ENCODE measurements around the gene PRPSAP2.
"Not testable (repeated sequence)": the region's sequence is repeated elsewhere in the genome, so short reads cannot be mapped to it uniquely, and the experiment has no call there.

The PRPSAP2 gene

GRCh38 chr17:18821430-18821829 lies 36.5 kb upstream of the PRPSAP2 start:
- H3K9ac ChIP-seq (ENCODE audit: low read depth, low read length, poor library complexity); H3K79me1 ChIP-seq (ENCODE audit: low read depth, low read length); H3K18ac ChIP-seq (ENCODE audit: low read length); H2AK5ac ChIP-seq (ENCODE audit: low read depth, low read length); H3K27ac ChIP-seq (replicated peaks; ENCODE audit: low read length); H4K91ac ChIP-seq (ENCODE audit: low read depth, low read length, poor library complexity); H2BK5ac ChIP-seq (ENCODE audit: low read length); H2BK12ac ChIP-seq (ENCODE audit: low read length); H3K14ac ChIP-seq (ENCODE audit: low read length); H3K4me1 ChIP-seq (ENCODE audit: control insufficient read depth in 2 of 2, insufficient read depth in 1 of 2, low read depth in 1 of 2, low read length in 2 of 2); H3K4ac ChIP-seq (ENCODE audit: low read length); H3K27me3 ChIP-seq (ENCODE audit: control insufficient read depth in 3 of 3, insufficient read depth in 3 of 3, low read depth in 1 of 3, low read length in 3 of 3); H3K9me3 ChIP-seq (replicated peaks in 1 of 2; ENCODE audit: control insufficient read depth in 2 of 2, insufficient read depth in 1 of 2, low read depth in 1 of 2, low read length in 2 of 2); H3K36me3 ChIP-seq (replicated peaks in 1 of 2; ENCODE audit: control insufficient read depth in 2 of 2, insufficient read depth in 2 of 2, low read length in 2 of 2); H3K23ac ChIP-seq (ENCODE audit: low read depth, low read length, poor library complexity); H3K4me2 ChIP-seq (ENCODE audit: insufficient read depth, low read length, poor library complexity, severe bottlenecking); H2BK120ac ChIP-seq (ENCODE audit: low read depth, low read length); H2AFZ ChIP-seq (ENCODE audit: low read length); H4K8ac ChIP-seq (ENCODE audit: low read depth, low read length); H2BK15ac ChIP-seq (ENCODE audit: low read length); DNase-seq (ENCODE audit: low spot score); H3K4me3 ChIP-seq (ENCODE audit: low read length in 2 of 2): not testable (repeated sequence)
- no CpG with 5 or more reads among the region's 3 CpGs for WGBS, 2 donors (ENCODE audit: extremely low coverage in 2 of 2, insufficient read length in 2 of 2, insufficient replicate concordance in 1 of 2)

- H2BK5ac ChIP-seq (ENCODE audit: low read length); H2AK5ac ChIP-seq (ENCODE audit: low read depth, low read length); H3K9ac ChIP-seq (ENCODE audit: low read depth, low read length, poor library complexity); H3K23ac ChIP-seq (ENCODE audit: low read depth, low read length, poor library complexity); H2BK120ac ChIP-seq (ENCODE audit: low read depth, low read length); H3K27me3 ChIP-seq (ENCODE audit: control insufficient read depth in 3 of 3, insufficient read depth in 3 of 3, low read depth in 1 of 3, low read length in 3 of 3); H3K36me3 ChIP-seq (replicated peaks in 1 of 2; ENCODE audit: control insufficient read depth in 2 of 2, insufficient read depth in 2 of 2, low read length in 2 of 2); H3K4me2 ChIP-seq (ENCODE audit: insufficient read depth, low read length, poor library complexity, severe bottlenecking); H3K18ac ChIP-seq (ENCODE audit: low read length); H2AFZ ChIP-seq (ENCODE audit: low read length); H3K4me1 ChIP-seq (ENCODE audit: control insufficient read depth in 2 of 2, insufficient read depth in 1 of 2, low read depth in 1 of 2, low read length in 2 of 2); H3K79me1 ChIP-seq (ENCODE audit: low read depth, low read length); H3K27ac ChIP-seq (replicated peaks; ENCODE audit: low read length); H3K4me3 ChIP-seq (ENCODE audit: low read length in 2 of 2); H3K4ac ChIP-seq (ENCODE audit: low read length); H2BK15ac ChIP-seq (ENCODE audit: low read length); H3K14ac ChIP-seq (ENCODE audit: low read length); H4K8ac ChIP-seq (ENCODE audit: low read depth, low read length); H2BK12ac ChIP-seq (ENCODE audit: low read length); DNase-seq (ENCODE audit: low spot score); H3K9me3 ChIP-seq (replicated peaks in 1 of 2; ENCODE audit: control insufficient read depth in 2 of 2, insufficient read depth in 1 of 2, low read depth in 1 of 2, low read length in 2 of 2); H4K91ac ChIP-seq (ENCODE audit: low read depth, low read length, poor library complexity): not testable (repeated sequence)
- no CpG with 5 or more reads among the region's 1 CpG for WGBS, 2 donors (ENCODE audit: extremely low coverage in 2 of 2, insufficient read length in 2 of 2, insufficient replicate concordance in 1 of 2)
Measured at GRCh38 chr17:18827613-18828012, 30.3 kb upstream of the PRPSAP2 start.

- H3K4me3 ChIP-seq (ENCODE audit: low read length in 2 of 2): no peak overlapping the region
- H2AK5ac ChIP-seq (ENCODE audit: low read depth, low read length): peak overlapping the region; percentile 42
- peaks cover 0 to 3% of the 10 kb centered on the region in 2 donors for H3K36me3 ChIP-seq (replicated peaks in 1 of 2; ENCODE audit: control insufficient read depth in 2 of 2, insufficient read depth in 2 of 2, low read length in 2 of 2)
- H3K27ac ChIP-seq (replicated peaks; ENCODE audit: low read length): no peak overlapping the region
- no peak for DNase-seq (ENCODE audit: low spot score)
- H2BK15ac ChIP-seq (ENCODE audit: low read length): no peak overlapping the region
- H3K23ac ChIP-seq (ENCODE audit: low read depth, low read length, poor library complexity): no peak overlapping the region
- no peak overlapping the region for H4K8ac ChIP-seq (ENCODE audit: low read depth, low read length)
- H3K9me3 ChIP-seq (replicated peaks in 1 of 2; ENCODE audit: control insufficient read depth in 2 of 2, insufficient read depth in 1 of 2, low read depth in 1 of 2, low read length in 2 of 2): no peaks in the 10 kb centered on the region
- WGBS, 2 donors (ENCODE audit: extremely low coverage in 2 of 2, insufficient read length in 2 of 2, insufficient replicate concordance in 1 of 2): no CpG with 5 or more reads among the region's 6 CpGs
- H3K27me3 ChIP-seq (ENCODE audit: control insufficient read depth in 3 of 3, insufficient read depth in 3 of 3, low read depth in 1 of 3, low read length in 3 of 3): no peaks in the 10 kb centered on the region
- no peak overlapping the region for H3K4ac ChIP-seq (ENCODE audit: low read length)
- H3K4me1 ChIP-seq (ENCODE audit: control insufficient read depth in 2 of 2, insufficient read depth in 1 of 2, low read depth in 1 of 2, low read length in 2 of 2): no peaks in the 10 kb centered on the region
- no peaks in the 10 kb centered on the region for H3K79me1 ChIP-seq (ENCODE audit: low read depth, low read length)
- no peak overlapping the region for H2AFZ ChIP-seq (ENCODE audit: low read length)
- H3K9ac ChIP-seq (ENCODE audit: low read depth, low read length, poor library complexity): peak overlapping the region; percentile 74
- H4K91ac ChIP-seq (ENCODE audit: low read depth, low read length, poor library complexity): no peak overlapping the region
- H2BK12ac ChIP-seq (ENCODE audit: low read length): no peak overlapping the region
- H3K18ac ChIP-seq (ENCODE audit: low read length): no peak overlapping the region
- no peak overlapping the region for H3K4me2 ChIP-seq (ENCODE audit: insufficient read depth, low read length, poor library complexity, severe bottlenecking)
- no peak overlapping the region for H2BK5ac ChIP-seq (ENCODE audit: low read length)
- no peak overlapping the region for H3K14ac ChIP-seq (ENCODE audit: low read length)
- no peak overlapping the region for H2BK120ac ChIP-seq (ENCODE audit: low read depth, low read length)
Measured at GRCh38 chr17:18848501-18848900, 9.4 kb upstream of the PRPSAP2 start.

- Histone ChIP-seq H3K4me1 (ENCODE audit: control insufficient read depth in 2 of 2, insufficient read depth in 1 of 2, low read depth in 1 of 2, low read length in 2 of 2) (peaks cover 0 to 2% of the 10 kb centered on the region in 2 donors), H2BK5ac (ENCODE audit: low read length) (no peak overlapping the region), H3K4me3 (ENCODE audit: low read length in 2 of 2) (no peak overlapping the region), H2AFZ (ENCODE audit: low read length) (no peak overlapping the region), H3K27me3 (ENCODE audit: control insufficient read depth in 3 of 3, insufficient read depth in 3 of 3, low read depth in 1 of 3, low read length in 3 of 3) (no peaks in the 10 kb centered on the region), H3K14ac (ENCODE audit: low read length) (no peak overlapping the region), H2BK15ac (ENCODE audit: low read length) (no peak overlapping the region), H3K9ac (ENCODE audit: low read depth, low read length, poor library complexity) (no peak overlapping the region), H3K9me3 (replicated peaks in 1 of 2; ENCODE audit: control insufficient read depth in 2 of 2, insufficient read depth in 1 of 2, low read depth in 1 of 2, low read length in 2 of 2) (no peaks in the 10 kb centered on the region), H3K4ac (ENCODE audit: low read length) (no peak overlapping the region), H4K91ac (ENCODE audit: low read depth, low read length, poor library complexity) (no peak overlapping the region), H2BK12ac (ENCODE audit: low read length) (no peak overlapping the region), H3K23ac (ENCODE audit: low read depth, low read length, poor library complexity) (no peak overlapping the region), H3K18ac (ENCODE audit: low read length) (no peak overlapping the region), H3K4me2 (ENCODE audit: insufficient read depth, low read length, poor library complexity, severe bottlenecking) (no peak overlapping the region), H4K8ac (ENCODE audit: low read depth, low read length) (no peak overlapping the region), H2BK120ac (ENCODE audit: low read depth, low read length) (no peak overlapping the region), H3K27ac (replicated peaks; ENCODE audit: low read length) (no peak overlapping the region), H3K79me1 (ENCODE audit: low read depth, low read length) (no peaks in the 10 kb centered on the region), H2AK5ac (ENCODE audit: low read depth, low read length) (no peak overlapping the region), H3K36me3 (replicated peaks in 1 of 2; ENCODE audit: control insufficient read depth in 2 of 2, insufficient read depth in 2 of 2, low read length in 2 of 2) (peaks cover 0 to 3% of the 10 kb centered on the region in 2 donors)
- DNase-seq (ENCODE audit: low spot score): no peak
- no CpG with 5 or more reads among the region's 1 CpG for WGBS, 2 donors (ENCODE audit: extremely low coverage in 2 of 2, insufficient read length in 2 of 2, insufficient replicate concordance in 1 of 2)
Measured at GRCh38 chr17:18850679-18851078, 7.3 kb upstream of the PRPSAP2 start.

Data from neuronal stem cell (in vitro differentiated cells).